ENCODE measurements around the gene PRKN. TPM values are rescaled to one million over a fixed set of nuclear protein-coding genes. Genes with fewer than 3 reads are reported as not detected.

Gene PRKN
- total RNA-seq, 2 donors from 2014 or later: 15.7 to 19.3 TPM

DNA sequence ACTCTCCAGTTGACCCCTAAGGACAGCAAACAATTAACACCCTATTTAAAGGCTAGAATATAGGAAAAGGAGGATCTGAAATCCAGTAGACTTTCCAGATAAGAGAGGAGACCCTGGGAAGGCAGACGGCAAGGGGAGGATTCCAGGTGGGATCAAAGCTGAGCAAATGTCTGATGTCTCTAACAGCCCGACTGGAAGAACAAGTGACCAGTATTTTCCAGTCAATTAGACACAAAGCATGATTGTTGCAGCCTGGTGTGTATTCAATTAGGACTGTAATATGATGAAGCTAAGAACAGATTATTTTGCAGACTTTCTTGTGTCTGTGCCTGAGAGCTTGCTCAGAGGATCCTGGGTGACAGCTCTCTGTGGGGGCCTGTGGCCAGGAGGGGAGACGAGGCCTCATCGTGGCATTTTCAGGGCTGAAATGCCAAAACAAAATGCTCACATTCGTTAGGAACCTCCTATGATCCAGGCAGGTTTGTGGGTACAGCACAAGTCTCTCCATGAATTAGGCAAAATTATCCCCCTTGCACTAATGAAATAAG lies 981.9 kb downstream of the PRKN start:
- no peaks in the 10 kb centered on the region for H3K36me3 ChIP-seq
- DNase-seq (ENCODE audit: low spot score): no peak
- H3K4me1 ChIP-seq: no peaks in the 10 kb centered on the region
- H3K4me3 ChIP-seq: no peak overlapping the region
- H3K27ac ChIP-seq: no peak overlapping the region
- no peaks in the 10 kb centered on the region for H3K27me3 ChIP-seq
- TF ChIP-seq, protein P1, sequence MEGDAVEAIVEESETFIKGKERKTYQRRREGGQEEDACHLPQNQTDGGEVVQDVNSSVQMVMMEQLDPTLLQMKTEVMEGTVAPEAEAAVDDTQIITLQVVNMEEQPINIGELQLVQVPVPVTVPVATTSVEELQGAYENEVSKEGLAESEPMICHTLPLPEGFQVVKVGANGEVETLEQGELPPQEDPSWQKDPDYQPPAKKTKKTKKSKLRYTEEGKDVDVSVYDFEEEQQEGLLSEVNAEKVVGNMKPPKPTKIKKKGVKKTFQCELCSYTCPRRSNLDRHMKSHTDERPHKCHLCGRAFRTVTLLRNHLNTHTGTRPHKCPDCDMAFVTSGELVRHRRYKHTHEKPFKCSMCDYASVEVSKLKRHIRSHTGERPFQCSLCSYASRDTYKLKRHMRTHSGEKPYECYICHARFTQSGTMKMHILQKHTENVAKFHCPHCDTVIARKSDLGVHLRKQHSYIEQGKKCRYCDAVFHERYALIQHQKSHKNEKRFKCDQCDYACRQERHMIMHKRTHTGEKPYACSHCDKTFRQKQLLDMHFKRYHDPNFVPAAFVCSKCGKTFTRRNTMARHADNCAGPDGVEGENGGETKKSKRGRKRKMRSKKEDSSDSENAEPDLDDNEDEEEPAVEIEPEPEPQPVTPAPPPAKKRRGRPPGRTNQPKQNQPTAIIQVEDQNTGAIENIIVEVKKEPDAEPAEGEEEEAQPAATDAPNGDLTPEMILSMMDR (IDR thresholded peaks at IDR 0.05): no peak
- no peaks in the 10 kb centered on the region for H3K9me3 ChIP-seq

DNA sequence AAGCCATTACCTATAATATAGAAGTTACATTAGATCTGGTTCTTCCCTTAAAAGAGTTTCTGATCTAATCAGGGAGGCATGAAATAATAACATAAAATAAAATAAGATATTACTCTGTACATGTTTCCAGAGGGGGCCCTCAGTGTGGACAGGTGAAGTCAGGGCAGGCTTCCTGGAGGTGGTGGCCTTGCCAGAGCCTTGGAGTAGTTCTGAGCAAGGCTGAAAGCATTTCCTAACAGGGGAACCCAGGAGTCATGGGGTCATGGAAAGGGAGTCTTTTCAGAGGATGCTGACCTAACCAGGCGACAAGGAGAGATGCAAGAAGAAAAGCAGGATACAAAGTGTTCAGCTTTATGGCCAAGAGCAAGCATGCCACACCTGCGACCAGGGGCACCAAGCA lies 982.4 kb downstream of the PRKN start:
- Histone ChIP-seq H3K27me3 (no peaks in the 10 kb centered on the region), H3K27ac (no peak overlapping the region), H3K9me3 (no peaks in the 10 kb centered on the region), H3K4me1 (no peaks in the 10 kb centered on the region), H3K36me3 (no peaks in the 10 kb centered on the region), H3K4me3 (no peak overlapping the region)
- TF ChIP-seq, protein P1 (IDR thresholded peaks at IDR 0.05): no peak
- DNase-seq (ENCODE audit: low spot score): no peak

DNA sequence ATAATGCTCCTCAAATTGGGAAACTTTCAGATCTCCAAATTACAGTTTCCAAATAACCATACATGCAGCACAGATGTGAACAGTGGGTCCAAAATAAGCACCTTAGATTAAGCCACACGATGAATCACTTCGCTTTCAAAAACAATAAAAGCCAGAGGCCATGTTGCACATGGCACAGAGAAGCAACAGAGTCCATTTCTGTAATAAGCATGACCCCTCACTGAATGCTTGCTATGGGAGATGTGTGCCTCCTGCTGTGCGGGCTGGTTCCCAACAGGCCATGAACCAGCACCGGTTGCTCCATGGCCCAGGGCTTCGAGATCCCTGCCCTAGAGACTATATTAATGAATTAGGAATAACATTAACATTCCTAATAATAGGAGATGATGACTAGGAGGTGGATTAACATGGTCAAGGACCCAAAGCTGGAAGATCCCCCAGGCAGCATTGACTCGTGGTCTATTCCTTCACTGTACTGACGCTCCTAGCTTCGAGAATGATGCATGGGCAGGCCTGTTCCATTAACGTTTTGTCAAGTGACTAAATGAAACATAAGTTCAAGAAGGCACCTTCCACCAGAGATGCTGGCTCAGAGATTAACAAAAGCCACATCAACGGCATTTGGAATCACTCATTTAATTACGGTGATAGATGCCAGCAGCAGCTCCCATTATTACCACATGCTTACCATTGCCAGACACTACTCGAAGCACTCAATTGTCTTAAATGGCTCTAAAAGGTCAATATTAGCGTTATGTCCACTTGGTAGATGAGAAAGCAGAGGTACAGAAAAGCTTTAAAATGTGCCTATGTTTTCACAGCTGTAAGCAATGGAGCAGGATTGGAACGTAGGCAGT lies 983.1 kb downstream of the PRKN start:
- DNase-seq (ENCODE audit: low spot score): no peak
- Histone ChIP-seq H3K4me1 (no peaks in the 10 kb centered on the region), H3K27me3 (no peaks in the 10 kb centered on the region), H3K36me3 (no peaks in the 10 kb centered on the region), H3K27ac (no peak overlapping the region), H3K4me3 (no peak overlapping the region), H3K9me3 (no peaks in the 10 kb centered on the region)
- TF ChIP-seq, protein P1 (IDR thresholded peaks at IDR 0.05): no peak

DNA sequence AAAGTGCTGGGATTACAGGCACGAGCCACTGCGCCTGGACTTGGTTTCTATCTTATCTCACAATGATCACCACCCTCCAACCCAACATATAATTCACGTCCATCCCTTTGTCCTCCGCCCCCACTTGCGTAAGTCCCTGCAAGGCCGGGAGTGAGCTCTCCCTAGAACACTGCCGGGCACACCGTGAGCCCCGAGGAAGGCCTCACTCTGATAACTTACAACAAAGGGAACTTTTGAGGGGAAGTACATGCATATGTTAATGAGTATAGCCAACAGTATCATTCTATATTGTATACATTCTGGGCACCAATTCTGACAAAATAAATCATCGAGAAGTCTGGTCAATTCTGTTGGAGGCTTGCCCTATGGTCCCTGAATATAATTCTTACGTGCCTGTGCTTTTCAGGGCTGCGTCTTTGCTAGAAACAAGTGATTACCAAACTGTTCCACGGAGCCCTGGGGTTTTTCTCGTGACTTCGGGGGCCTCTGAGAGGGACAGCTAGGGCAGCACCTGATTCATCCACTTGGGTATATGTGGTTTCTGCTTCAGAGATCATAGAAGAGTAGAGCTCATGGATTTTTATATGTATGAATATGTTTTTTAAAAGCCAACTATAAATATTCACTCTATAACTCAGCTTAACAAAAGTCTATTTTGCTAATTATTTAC lies 983.9 kb downstream of the PRKN start:
- Histone ChIP-seq H3K4me3 (no peak overlapping the region), H3K27ac (no peak overlapping the region), H3K4me1 (no peaks in the 10 kb centered on the region), H3K27me3 (no peaks in the 10 kb centered on the region), H3K36me3 (no peaks in the 10 kb centered on the region), H3K9me3 (no peaks in the 10 kb centered on the region)
- TF ChIP-seq, protein P1 (IDR thresholded peaks at IDR 0.05): no peak
- DNase-seq (ENCODE audit: low spot score): no peak

DNA sequence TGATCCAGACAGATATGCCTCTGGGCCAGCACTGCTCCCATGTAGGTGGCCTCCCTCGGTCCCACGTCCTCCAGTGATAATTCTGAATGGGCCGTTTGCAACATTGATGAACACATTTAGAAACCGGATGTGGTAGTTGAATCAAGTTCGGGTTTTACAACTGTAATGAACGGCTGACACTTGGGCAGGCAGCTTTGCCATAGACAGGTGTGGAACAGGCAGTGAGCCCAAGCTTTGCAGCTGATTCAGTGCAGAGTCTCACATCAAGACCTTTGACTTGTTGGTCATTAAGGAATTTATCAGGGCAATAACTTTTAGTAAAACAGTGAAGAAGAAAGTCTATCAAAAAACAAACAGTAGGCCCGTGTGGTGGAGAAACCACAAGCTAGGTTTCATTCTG lies 987.1 kb downstream of the PRKN start:
- no peaks in the 10 kb centered on the region for H3K9me3 ChIP-seq
- no peaks in the 10 kb centered on the region for H3K27me3 ChIP-seq
- DNase-seq (ENCODE audit: low spot score): no peak
- no peaks in the 10 kb centered on the region for H3K36me3 ChIP-seq
- H3K4me3 ChIP-seq: no peak overlapping the region
- TF ChIP-seq, protein P1 (IDR thresholded peaks at IDR 0.05): no peak
- H3K27ac ChIP-seq: no peak overlapping the region
- H3K4me1 ChIP-seq: no peaks in the 10 kb centered on the region
